Measurements from ENCODE around the gene CASP9.
"Not testable (repeated sequence)": the region's sequence is repeated elsewhere in the genome, so short reads cannot be mapped to it uniquely, and the experiment has no call there.

The CASP9 gene

GRCh38 chr1:15493869-15494390 is 30.1 kb downstream of the CASP9 start:
- TF ChIP-seq CTCF (IDR thresholded peaks at IDR 0.05; ENCODE audit: low read depth, low read length) = no peak
- no peak overlapping the region for H3K4me3 ChIP-seq (ENCODE audit: low read depth, low read length)

GRCh38 chr1:15492596-15492995 is 31.4 kb downstream of the CASP9 start:
- no peak overlapping the region for H3K4me3 ChIP-seq (ENCODE audit: low read depth, low read length)
- TF ChIP-seq CTCF (IDR thresholded peaks at IDR 0.05; ENCODE audit: low read depth, low read length) = no peak

GRCh38 chr1:15491010-15491409 is 33.0 kb downstream of the CASP9 start:
- H3K4me3 ChIP-seq (ENCODE audit: low read depth, low read length) = not testable (repeated sequence)

- H3K4me3 ChIP-seq (ENCODE audit: low read depth, low read length) = no peak overlapping the region
- TF ChIP-seq CTCF (IDR thresholded peaks at IDR 0.05; ENCODE audit: low read depth, low read length) = no peak
Measured at GRCh38 chr1:15489052-15489736, 34.8 kb downstream of the CASP9 start.

GRCh38 chr1:15488371-15488770 is 35.6 kb downstream of the CASP9 start:
- no peak overlapping the region for H3K4me3 ChIP-seq (ENCODE audit: low read depth, low read length)
- TF ChIP-seq CTCF (IDR thresholded peaks at IDR 0.05; ENCODE audit: low read depth, low read length) = no peak

- H3K4me3 ChIP-seq (ENCODE audit: low read depth, low read length) = not testable (repeated sequence)
Measured at GRCh38 chr1:15486844-15487610, 37.0 kb downstream of the CASP9 start.

GRCh38 chr1:15485636-15486035 is 38.4 kb downstream of the CASP9 start:
- H3K4me3 ChIP-seq (ENCODE audit: low read depth, low read length) = no peak overlapping the region
- no peak for TF ChIP-seq CTCF (IDR thresholded peaks at IDR 0.05; ENCODE audit: low read depth, low read length)

- H3K4me3 ChIP-seq (ENCODE audit: low read depth, low read length) = not testable (repeated sequence)
Measured at GRCh38 chr1:15484443-15484842, 39.6 kb downstream of the CASP9 start.

GRCh38 chr1:15483971-15484370 is 40.0 kb downstream of the CASP9 start:
- no peak for TF ChIP-seq CTCF (IDR thresholded peaks at IDR 0.05; ENCODE audit: low read depth, low read length)
- no peak overlapping the region for H3K4me3 ChIP-seq (ENCODE audit: low read depth, low read length)

GRCh38 chr1:15482983-15483543 is 41.0 kb downstream of the CASP9 start:
- not testable (repeated sequence) for H3K4me3 ChIP-seq (ENCODE audit: low read depth, low read length)

GRCh38 chr1:15482455-15482854 is 41.6 kb downstream of the CASP9 start:
- H3K4me3 ChIP-seq (ENCODE audit: low read depth, low read length) = not testable (repeated sequence)

Data from WI38 (cell line).